Kidney capillary endothelial cell (primary cell): ENCODE data around the gene SLC6A16.
"Not testable (repeated sequence)": the region's sequence is repeated elsewhere in the genome, so short reads cannot be mapped to it uniquely, and the experiment has no call there.

ENCODE experiments used
- DNase-seq: peaks from one replicate; pipeline ENCODE4 v3.0.0-alpha.2; 2018; ENCODE audit warnings: low spot score

The SLC6A16 gene

GRCh38 chr19:49271080-49271753, 53.8 kb downstream of the SLC6A16 start:
- DNase-seq: no peak

GRCh38 chr19:49266409-49266808, 58.6 kb downstream of the SLC6A16 start:
- DNase-seq: not testable (repeated sequence)

GRCh38 chr19:49264258-49264657, 60.7 kb downstream of the SLC6A16 start:
- DNase-seq: no peak

DNA sequence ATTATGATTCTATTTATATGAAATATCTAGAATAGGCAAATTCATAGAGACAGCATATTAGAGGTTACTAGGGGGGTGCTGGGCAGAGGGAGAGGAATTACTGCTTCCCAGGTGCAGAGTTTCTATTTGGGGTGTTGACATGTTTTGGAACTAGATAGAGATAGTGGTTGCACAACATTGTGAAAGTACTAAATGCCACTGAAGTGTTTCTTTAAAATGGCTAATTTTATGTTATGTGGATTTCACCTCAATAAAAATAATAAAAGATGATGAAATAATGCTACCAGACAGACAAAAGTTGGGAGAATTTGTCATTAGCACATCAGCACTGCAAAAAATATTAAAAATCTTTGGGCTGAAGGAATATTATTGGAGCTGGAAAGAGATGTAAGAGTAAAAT, 63.4 kb downstream of the SLC6A16 start:
- no peak for DNase-seq

GRCh38 chr19:49256691-49257090, 68.3 kb downstream of the SLC6A16 start:
- DNase-seq: no peak

- no peak for DNase-seq
Observed at GRCh38 chr19:49255674-49256073, 69.3 kb downstream of the SLC6A16 start.

DNA sequence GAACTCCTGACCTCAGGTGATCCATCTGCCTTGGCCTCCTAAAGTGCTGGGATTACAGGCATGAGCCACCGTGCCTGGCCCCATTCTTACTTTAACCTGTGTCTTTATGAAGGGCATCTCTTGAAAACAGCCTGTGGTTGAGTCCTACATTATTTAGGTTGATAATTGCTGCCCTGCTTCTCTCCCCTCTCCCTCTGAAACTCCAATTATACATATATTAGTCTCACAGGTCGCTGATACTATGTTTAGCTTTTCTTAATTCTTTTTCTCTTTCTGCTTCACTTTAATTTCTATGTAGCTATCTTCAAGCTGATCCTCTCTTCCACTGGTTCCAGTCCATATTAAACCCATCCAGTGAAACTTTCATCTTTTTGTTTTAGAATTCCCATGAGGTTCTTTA, 75.1 kb downstream of the SLC6A16 start:
- no peak for DNase-seq

DNA sequence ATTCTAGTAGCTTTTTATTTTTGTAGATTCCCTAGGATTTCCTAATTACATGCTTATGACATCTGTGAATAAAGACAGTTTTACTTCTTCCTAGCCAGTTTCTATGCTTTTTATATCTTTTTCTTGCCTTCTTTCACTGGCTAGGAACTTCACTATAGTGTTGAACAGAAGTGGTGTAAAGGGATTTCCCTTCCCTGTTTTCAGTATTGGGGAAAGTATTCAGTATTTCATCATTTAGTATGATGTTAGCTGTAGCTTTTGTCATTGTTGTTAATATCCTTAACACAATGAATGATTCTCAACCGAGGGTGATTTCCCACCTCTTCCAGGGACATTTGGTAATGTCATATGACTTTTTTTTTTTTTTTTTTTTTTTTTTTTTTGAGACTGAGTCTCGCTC, 77.3 kb downstream of the SLC6A16 start:
- no peak for DNase-seq

- no peak for DNase-seq
Observed at GRCh38 chr19:49244256-49244655, 80.7 kb downstream of the SLC6A16 start.

DNA sequence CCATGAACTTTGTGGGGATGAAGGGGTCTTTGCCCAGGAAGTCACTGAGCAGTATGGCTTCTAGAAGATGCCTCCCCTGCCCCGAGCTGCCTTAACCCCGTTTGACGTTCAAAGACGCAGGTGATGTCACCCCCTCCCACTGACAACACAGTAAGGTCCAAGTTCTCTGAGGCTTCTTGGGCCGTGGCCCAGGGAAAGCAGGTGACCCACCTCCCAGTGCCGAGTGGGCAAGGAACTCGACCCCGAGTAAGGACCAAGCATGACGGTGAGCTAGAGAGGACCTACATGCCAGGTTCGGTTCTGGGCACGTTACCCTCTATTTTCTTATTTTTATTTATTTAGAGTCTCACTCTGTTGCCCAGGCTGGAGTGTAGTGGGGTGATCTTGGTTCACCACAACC, 81.3 kb downstream of the SLC6A16 start:
- no peak for DNase-seq

DNA sequence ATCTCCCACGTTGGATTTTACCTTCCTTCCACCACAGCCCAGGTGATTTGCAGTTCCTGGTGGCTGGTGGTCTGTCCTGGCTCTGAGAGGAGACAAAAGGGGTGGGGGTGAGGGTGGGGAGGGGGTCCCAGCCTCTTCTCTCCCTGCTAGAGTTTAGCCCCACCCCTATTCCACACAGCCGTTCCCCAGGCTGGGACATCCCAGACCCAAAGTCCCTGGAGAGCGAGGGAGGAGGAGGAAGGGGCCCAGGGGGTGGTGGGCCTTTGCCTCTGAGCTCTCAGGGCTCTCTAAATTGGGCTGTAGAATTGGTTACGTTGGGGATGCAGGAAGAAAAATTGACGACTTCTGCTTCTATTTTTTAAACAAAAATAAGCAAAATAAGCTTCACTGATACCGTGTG, 81.9 kb downstream of the SLC6A16 start:
- no peak for DNase-seq

- DNase-seq: no peak
Observed at GRCh38 chr19:49241769-49242168, 83.2 kb downstream of the SLC6A16 start.
